Measurements from ENCODE around the gene UBE2F. TPM values are rescaled to one million over a fixed set of nuclear protein-coding genes. Genes with fewer than 3 reads are reported as not detected.

Gene UBE2F
- total RNA-seq, 1 experiment from 2014 or later, result 51.2 TPM

DNA sequence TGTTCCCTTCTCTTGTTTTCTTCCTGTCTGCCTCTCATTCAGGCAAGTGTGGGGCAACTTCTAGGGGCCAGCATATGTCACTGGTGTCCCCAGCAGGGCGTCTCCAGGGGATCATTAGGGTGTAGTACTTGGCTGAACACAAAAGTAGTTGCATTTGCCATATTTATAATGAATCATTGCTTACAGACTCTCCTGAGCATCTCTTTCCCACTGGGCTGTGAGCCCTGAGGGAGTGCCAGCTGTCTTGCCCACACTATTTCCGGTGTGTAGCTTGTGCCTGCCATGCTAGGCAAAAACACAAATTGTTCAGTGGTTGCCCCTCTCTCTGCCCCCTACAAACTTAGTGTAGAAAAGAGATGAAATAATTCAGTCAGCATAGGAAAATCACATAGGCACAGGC is 53.1 kb downstream of the UBE2F start:
- intact Hi-C loops (cut with micrococcal nuclease; ENCODE audit: unreplicated experiment), result no loop called here
- no peak for DNase-seq (ENCODE audit: low spot score)
- Histone ChIP-seq H3K4me1 (ENCODE audit: insufficient read depth, low read length, poor library complexity, severe bottlenecking) (no peaks in the 10 kb centered on the region), H3K9me3 (ENCODE audit: low read depth, low read length, poor library complexity, severe bottlenecking) (no peaks in the 10 kb centered on the region), H3K4me3 (ENCODE audit: low read depth, low read length, poor library complexity, severe bottlenecking) (no peak overlapping the region), H3K27me3 (replicated peaks; ENCODE audit: insufficient read depth, low read depth, low read length, poor library complexity) (no peaks in the 10 kb centered on the region), H3K27ac (ENCODE audit: low read depth, low read length, poor library complexity, severe bottlenecking) (no peak overlapping the region), H3K36me3 (ENCODE audit: insufficient read depth, low read length, poor library complexity, severe bottlenecking) (no peaks in the 10 kb centered on the region)
- TF ChIP-seq, protein P1, sequence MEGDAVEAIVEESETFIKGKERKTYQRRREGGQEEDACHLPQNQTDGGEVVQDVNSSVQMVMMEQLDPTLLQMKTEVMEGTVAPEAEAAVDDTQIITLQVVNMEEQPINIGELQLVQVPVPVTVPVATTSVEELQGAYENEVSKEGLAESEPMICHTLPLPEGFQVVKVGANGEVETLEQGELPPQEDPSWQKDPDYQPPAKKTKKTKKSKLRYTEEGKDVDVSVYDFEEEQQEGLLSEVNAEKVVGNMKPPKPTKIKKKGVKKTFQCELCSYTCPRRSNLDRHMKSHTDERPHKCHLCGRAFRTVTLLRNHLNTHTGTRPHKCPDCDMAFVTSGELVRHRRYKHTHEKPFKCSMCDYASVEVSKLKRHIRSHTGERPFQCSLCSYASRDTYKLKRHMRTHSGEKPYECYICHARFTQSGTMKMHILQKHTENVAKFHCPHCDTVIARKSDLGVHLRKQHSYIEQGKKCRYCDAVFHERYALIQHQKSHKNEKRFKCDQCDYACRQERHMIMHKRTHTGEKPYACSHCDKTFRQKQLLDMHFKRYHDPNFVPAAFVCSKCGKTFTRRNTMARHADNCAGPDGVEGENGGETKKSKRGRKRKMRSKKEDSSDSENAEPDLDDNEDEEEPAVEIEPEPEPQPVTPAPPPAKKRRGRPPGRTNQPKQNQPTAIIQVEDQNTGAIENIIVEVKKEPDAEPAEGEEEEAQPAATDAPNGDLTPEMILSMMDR (conservative IDR thresholded peaks at IDR 0.05; ENCODE audit: low read depth, low read length), result no peak
- TF ChIP-seq EZH2 (IDR thresholded peaks at IDR 0.05; ENCODE audit: borderline replicate concordance, low read depth, low read length, poor library complexity, severe bottlenecking), result no peak
- no TSS peak for BruUV-seq (replicated peaks)
- ChIA-PET CTCF (no interaction called here), POLR2A (ENCODE audit: low non-redundant PET) (no interaction called here)

DNA sequence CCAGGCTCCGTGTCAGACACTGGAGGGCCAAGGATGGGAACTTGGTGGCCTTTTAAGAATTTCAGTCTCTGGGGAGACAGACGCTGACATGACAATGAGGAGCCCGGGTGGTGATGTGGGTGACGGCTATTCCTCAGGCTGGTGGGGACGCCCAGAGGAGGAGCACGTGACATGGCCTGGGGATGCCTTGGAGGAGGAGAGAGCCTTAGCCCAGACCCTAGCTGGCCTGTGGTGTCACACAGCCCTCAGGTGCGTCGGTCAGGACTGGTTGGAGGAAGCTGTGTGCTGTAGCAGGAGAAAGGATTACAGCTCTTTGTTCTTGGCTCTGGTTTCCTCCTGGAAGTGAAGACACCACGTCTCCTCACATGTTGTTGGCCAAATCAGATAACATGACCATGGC is 54.0 kb downstream of the UBE2F start:
- no peaks in the 10 kb centered on the region for H3K4me1 ChIP-seq (ENCODE audit: insufficient read depth, low read length, poor library complexity, severe bottlenecking)
- no peak for DNase-seq (ENCODE audit: low spot score)
- TF ChIP-seq EZH2 (IDR thresholded peaks at IDR 0.05; ENCODE audit: borderline replicate concordance, low read depth, low read length, poor library complexity, severe bottlenecking), result no peak
- TF ChIP-seq, protein P1 (conservative IDR thresholded peaks at IDR 0.05; ENCODE audit: low read depth, low read length), result no peak
- no peaks in the 10 kb centered on the region for H3K27me3 ChIP-seq (replicated peaks; ENCODE audit: insufficient read depth, low read depth, low read length, poor library complexity)
- no TSS peak for BruUV-seq (replicated peaks)
- ChIA-PET POLR2A (ENCODE audit: low non-redundant PET) (no interaction called here), CTCF (no interaction called here)
- intact Hi-C loops (cut with micrococcal nuclease; ENCODE audit: unreplicated experiment), result no loop called here
- H3K4me3 ChIP-seq (ENCODE audit: low read depth, low read length, poor library complexity, severe bottlenecking), result no peak overlapping the region
- H3K27ac ChIP-seq (ENCODE audit: low read depth, low read length, poor library complexity, severe bottlenecking), result no peak overlapping the region
- no peaks in the 10 kb centered on the region for H3K36me3 ChIP-seq (ENCODE audit: insufficient read depth, low read length, poor library complexity, severe bottlenecking)
- no peaks in the 10 kb centered on the region for H3K9me3 ChIP-seq (ENCODE audit: low read depth, low read length, poor library complexity, severe bottlenecking)

DNA sequence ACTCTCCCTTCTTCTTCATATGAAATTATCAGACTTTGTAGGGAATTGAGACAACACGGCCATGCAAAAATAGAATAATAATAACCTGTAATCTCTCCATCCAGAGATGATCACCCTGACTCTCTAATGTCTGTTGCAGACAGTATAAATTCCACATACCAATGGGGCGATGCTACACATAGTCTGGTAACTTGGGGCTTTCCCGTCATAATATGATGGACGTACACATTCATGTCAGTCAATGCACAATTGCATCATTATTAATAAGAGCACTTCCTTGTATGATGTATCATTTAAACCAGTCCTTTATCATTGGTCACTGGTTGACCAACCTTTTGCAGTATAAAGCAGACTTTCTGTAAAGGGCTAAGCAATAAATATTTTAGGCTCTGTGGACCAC is 54.5 kb downstream of the UBE2F start:
- TF ChIP-seq, protein P1 (conservative IDR thresholded peaks at IDR 0.05; ENCODE audit: low read depth, low read length), result no peak
- TF ChIP-seq EZH2 (IDR thresholded peaks at IDR 0.05; ENCODE audit: borderline replicate concordance, low read depth, low read length, poor library complexity, severe bottlenecking), result no peak
- intact Hi-C loops (cut with micrococcal nuclease; ENCODE audit: unreplicated experiment), result no loop called here
- Histone ChIP-seq H3K4me1 (ENCODE audit: insufficient read depth, low read length, poor library complexity, severe bottlenecking) (no peaks in the 10 kb centered on the region), H3K27me3 (replicated peaks; ENCODE audit: insufficient read depth, low read depth, low read length, poor library complexity) (no peaks in the 10 kb centered on the region), H3K36me3 (ENCODE audit: insufficient read depth, low read length, poor library complexity, severe bottlenecking) (no peaks in the 10 kb centered on the region), H3K9me3 (ENCODE audit: low read depth, low read length, poor library complexity, severe bottlenecking) (no peaks in the 10 kb centered on the region), H3K27ac (ENCODE audit: low read depth, low read length, poor library complexity, severe bottlenecking) (no peak overlapping the region), H3K4me3 (ENCODE audit: low read depth, low read length, poor library complexity, severe bottlenecking) (no peak overlapping the region)
- POLR2A ChIA-PET (ENCODE audit: low non-redundant PET), result no interaction called here
- no peak for DNase-seq (ENCODE audit: low spot score)
- CTCF ChIA-PET, result no interaction called here
- BruUV-seq (replicated peaks), result no TSS peak

All from A673 (cell line).